GM06990 (cell line): ENCODE results near the gene SLC29A2.
"Not testable (repeated sequence)": the region's sequence is repeated elsewhere in the genome, so short reads cannot be mapped to it uniquely, and the experiment has no call there.

Source experiments
- DNase-seq: peaks from one replicate; pipeline ENCODE4 v3.0.0-alpha.2; 2011; ENCODE audit not compliant: insufficient read length; ENCODE audit errors: extremely low read depth
- H3K27me3 ChIP-seq: replicated peaks from 2 replicates; pipeline ENCODE4 v1.6.0; 2011; ENCODE audit warnings: low read length; ENCODE audit not compliant: control insufficient read depth, insufficient read depth
- H3K36me3 ChIP-seq: 2 replicates; pipeline ENCODE4 v1.5.1; 2011; ENCODE audit warnings: low read length; ENCODE audit not compliant: control insufficient read depth, insufficient read depth
- H3K4me3 ChIP-seq: replicated peaks from 2 replicates; pipeline ENCODE4 v1.5.1; 2011; ENCODE audit warnings: low read depth, mild to moderate bottlenecking, control low read depth, low read length
- CTCF ChIP-seq: IDR thresholded peaks from 2 replicates; pipeline ENCODE4 v1.5.1; 2011; ENCODE audit warnings: low read length, control low read depth, mild to moderate bottlenecking, inconsistent platforms; ENCODE audit not compliant: insufficient read depth, poor library complexity, severe bottlenecking

Gene SLC29A2

GRCh38 chr11:66325263-66325671 lies 46.3 kb downstream of the SLC29A2 start:
- no peak for TF ChIP-seq CTCF
- Histone ChIP-seq H3K27me3 (no peaks in the 10 kb centered on the region), H3K36me3 (no peaks in the 10 kb centered on the region), H3K4me3 (no peak overlapping the region)
- DNase-seq = no peak

GRCh38 chr11:66324664-66325063 lies 46.9 kb downstream of the SLC29A2 start:
- Histone ChIP-seq H3K4me3 (no peak overlapping the region), H3K36me3 (no peaks in the 10 kb centered on the region), H3K27me3 (no peaks in the 10 kb centered on the region)
- no peak for DNase-seq
- no peak for TF ChIP-seq CTCF

GRCh38 chr11:66323684-66324083 lies 47.9 kb downstream of the SLC29A2 start:
- DNase-seq = no peak
- Histone ChIP-seq H3K4me3 (no peak overlapping the region), H3K36me3 (no peaks in the 10 kb centered on the region), H3K27me3 (no peaks in the 10 kb centered on the region)
- no peak for TF ChIP-seq CTCF

GRCh38 chr11:66322732-66323427 lies 48.7 kb downstream of the SLC29A2 start:
- Histone ChIP-seq H3K27me3 (no peaks in the 10 kb centered on the region), H3K4me3 (no peak overlapping the region)
- no peak for DNase-seq

GRCh38 chr11:66321606-66322005 lies 50.0 kb downstream of the SLC29A2 start:
- H3K36me3 ChIP-seq = no peaks in the 10 kb centered on the region
- DNase-seq = no peak
- no peaks in the 10 kb centered on the region for H3K27me3 ChIP-seq
- TF ChIP-seq CTCF = no peak
- no peak overlapping the region for H3K4me3 ChIP-seq

More at GRCh38 chr11:66322732-66323427, 48.7 kb downstream of the SLC29A2 start:
- no peak for TF ChIP-seq CTCF
- no peaks in the 10 kb centered on the region for H3K36me3 ChIP-seq

GRCh38 chr11:66320748-66321147 lies 50.8 kb downstream of the SLC29A2 start:
- not testable (repeated sequence) for H3K27me3 ChIP-seq, DNase-seq, H3K36me3 ChIP-seq, H3K4me3 ChIP-seq

GRCh38 chr11:66320289-66320688 lies 51.3 kb downstream of the SLC29A2 start:
- DNase-seq, H3K4me3 ChIP-seq, H3K36me3 ChIP-seq, H3K27me3 ChIP-seq: not testable (repeated sequence)
